Astrocyte (in vitro differentiated cells and primary cell): ENCODE measurements around the gene NHLRC4. TPM values are rescaled to one million over a fixed set of nuclear protein-coding genes. Genes with fewer than 3 reads are reported as not detected.

ENCODE experiments used
- DNase-seq: peaks from one replicate; pipeline ENCODE4 v3.0.0-alpha.2; 2010; ENCODE audit warnings: low read depth
- FAIRE-seq: peaks from 2 replicates; lab custom pipeline; 2011; peaks lifted over from hg19 to GRCh38; lab: Jason Lieb, UNC
- H2AFZ ChIP-seq: 2 replicates; pipeline ENCODE4 v1.6.0; 2012; ENCODE audit warnings: low read depth, low read length, inconsistent platforms
- H3K27ac ChIP-seq: 2 replicates; pipeline ENCODE4 v1.5.1; 2011; ENCODE audit warnings: low read depth, low read length, inconsistent platforms
- H3K27me3 ChIP-seq: 2 replicates; pipeline ENCODE4 v1.6.0; 2011; ENCODE audit warnings: low read length, inconsistent platforms; ENCODE audit not compliant: insufficient read depth
- H3K36me3 ChIP-seq: 2 replicates; pipeline ENCODE4 v1.5.1; 2011; ENCODE audit warnings: low read length, inconsistent platforms; ENCODE audit not compliant: insufficient read depth
- H3K4me1 ChIP-seq: 2 replicates; pipeline ENCODE4 v1.5.1; 2011; ENCODE audit warnings: low read length, inconsistent platforms; ENCODE audit not compliant: insufficient read depth
- H3K4me2 ChIP-seq: 2 replicates; pipeline ENCODE4 v1.6.0; 2012; ENCODE audit warnings: low read length, inconsistent platforms
- H3K4me3 ChIP-seq: 2 replicates; pipeline ENCODE4 v1.5.1; 2011; ENCODE audit warnings: low read depth, mild to moderate bottlenecking, low read length, inconsistent platforms; ENCODE audit not compliant: insufficient read depth
- H3K79me2 ChIP-seq: 2 replicates; pipeline ENCODE4 v1.6.0; 2012; ENCODE audit warnings: mild to moderate bottlenecking, low read length, inconsistent platforms; ENCODE audit not compliant: insufficient read depth
- H3K9ac ChIP-seq: 2 replicates; pipeline ENCODE4 v1.6.0; 2012; ENCODE audit warnings: mild to moderate bottlenecking, low read length, inconsistent platforms
- H3K9me3 ChIP-seq: 2 replicates; pipeline ENCODE4 v1.5.1; 2012; ENCODE audit warnings: low read depth, mild to moderate bottlenecking, low read length, inconsistent platforms; ENCODE audit not compliant: insufficient read depth
- H4K20me1 ChIP-seq: 2 replicates; pipeline ENCODE4 v1.6.0; 2012; ENCODE audit warnings: low read length, inconsistent platforms; ENCODE audit not compliant: insufficient read depth
- H3K27ac Mint-ChIP-seq: one replicate; pipeline ENCODE4 v1.8.0; 2021; ENCODE audit warnings: mild to moderate bottlenecking, mixed read lengths; ENCODE audit not compliant: unreplicated experiment
- H3K27me3 Mint-ChIP-seq: one replicate; pipeline ENCODE4 v1.8.0; 2021; ENCODE audit warnings: low read depth, mixed read lengths; ENCODE audit not compliant: unreplicated experiment
- H3K36me3 Mint-ChIP-seq: one replicate; pipeline ENCODE4 v1.8.0; 2021; ENCODE audit warnings: low read depth, mixed read lengths; ENCODE audit not compliant: unreplicated experiment
- H3K4me1 Mint-ChIP-seq: one replicate; pipeline ENCODE4 v1.8.0; 2021; ENCODE audit warnings: low read depth, mixed read lengths; ENCODE audit not compliant: unreplicated experiment
- H3K4me3 Mint-ChIP-seq: one replicate; pipeline ENCODE4 v1.8.0; 2021; ENCODE audit warnings: mild to moderate bottlenecking, moderate library complexity, mixed read lengths; ENCODE audit not compliant: unreplicated experiment
- H3K9me3 Mint-ChIP-seq: one replicate; pipeline ENCODE4 v1.8.0; 2021; ENCODE audit warnings: mild to moderate bottlenecking, mixed read lengths; ENCODE audit not compliant: unreplicated experiment
- EZH2 ChIP-seq: IDR thresholded peaks from 2 replicates; pipeline ENCODE4 v1.6.1; 2012; ENCODE audit warnings: mild to moderate bottlenecking, low read length, inconsistent platforms; ENCODE audit not compliant: insufficient read depth
- total RNA-seq: library from RNA; stranded (reverse); gene quantifications from 2 replicates; pipeline ENCODE4 v1.2.1, GENCODE V29; 2021
- TF ChIP-seq, protein P1 (sequence below): IDR thresholded peaks from 2 replicates; pipeline ENCODE4 v1.5.1; 2011; ENCODE audit warnings: low read depth, mild to moderate bottlenecking, inconsistent platforms, low read length, moderate library complexity; ENCODE audit not compliant: insufficient read depth

NHLRC4 gene
- total RNA-seq, 1 donor from 2014 or later = 0.73 TPM

DNA sequence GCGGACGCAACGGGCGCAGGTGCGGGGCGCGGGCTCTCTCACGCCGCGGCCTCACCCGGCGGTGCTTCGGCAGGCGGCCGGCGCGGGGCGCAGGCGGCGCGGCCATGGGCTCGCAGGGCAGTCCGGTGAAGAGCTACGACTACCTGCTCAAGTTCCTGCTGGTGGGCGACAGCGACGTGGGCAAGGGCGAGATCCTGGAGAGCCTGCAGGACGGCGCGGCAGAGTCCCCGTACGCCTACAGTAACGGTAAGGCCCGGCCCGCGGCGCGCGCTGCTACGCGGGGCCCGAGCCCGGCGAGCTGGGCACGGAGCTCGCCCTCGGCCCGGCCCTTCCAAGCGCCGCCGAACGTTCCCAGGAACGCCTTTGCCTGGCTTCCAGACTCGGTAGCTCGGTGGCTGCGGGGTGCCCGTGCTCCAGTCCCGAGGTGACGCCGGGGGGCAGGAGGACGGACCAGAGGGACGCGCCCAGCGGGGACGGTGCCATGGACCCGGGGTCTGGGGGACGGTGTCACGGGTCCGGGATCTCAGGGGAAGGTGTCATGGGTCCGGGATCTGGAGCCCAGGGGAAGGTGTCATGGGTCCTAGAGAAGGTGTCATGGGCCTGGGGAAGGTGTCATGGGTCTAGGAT lies 23.5 kb downstream of the NHLRC4 start:
- FAIRE-seq = no peak
- no peaks in the 10 kb centered on the region for H3K36me3 ChIP-seq
- no peaks in the 10 kb centered on the region for H3K9me3 Mint-ChIP-seq
- H3K27me3 ChIP-seq = no peaks in the 10 kb centered on the region
- H2AFZ ChIP-seq = peak overlapping the region; percentile 62
- no peaks in the 10 kb centered on the region for H3K9me3 ChIP-seq
- DNase-seq = no peak
- H3K79me2 ChIP-seq = peaks cover 66% of the 10 kb centered on the region
- H3K4me1 ChIP-seq = peaks cover 15% of the 10 kb centered on the region
- TF ChIP-seq EZH2 = no peak
- TF ChIP-seq, protein P1, sequence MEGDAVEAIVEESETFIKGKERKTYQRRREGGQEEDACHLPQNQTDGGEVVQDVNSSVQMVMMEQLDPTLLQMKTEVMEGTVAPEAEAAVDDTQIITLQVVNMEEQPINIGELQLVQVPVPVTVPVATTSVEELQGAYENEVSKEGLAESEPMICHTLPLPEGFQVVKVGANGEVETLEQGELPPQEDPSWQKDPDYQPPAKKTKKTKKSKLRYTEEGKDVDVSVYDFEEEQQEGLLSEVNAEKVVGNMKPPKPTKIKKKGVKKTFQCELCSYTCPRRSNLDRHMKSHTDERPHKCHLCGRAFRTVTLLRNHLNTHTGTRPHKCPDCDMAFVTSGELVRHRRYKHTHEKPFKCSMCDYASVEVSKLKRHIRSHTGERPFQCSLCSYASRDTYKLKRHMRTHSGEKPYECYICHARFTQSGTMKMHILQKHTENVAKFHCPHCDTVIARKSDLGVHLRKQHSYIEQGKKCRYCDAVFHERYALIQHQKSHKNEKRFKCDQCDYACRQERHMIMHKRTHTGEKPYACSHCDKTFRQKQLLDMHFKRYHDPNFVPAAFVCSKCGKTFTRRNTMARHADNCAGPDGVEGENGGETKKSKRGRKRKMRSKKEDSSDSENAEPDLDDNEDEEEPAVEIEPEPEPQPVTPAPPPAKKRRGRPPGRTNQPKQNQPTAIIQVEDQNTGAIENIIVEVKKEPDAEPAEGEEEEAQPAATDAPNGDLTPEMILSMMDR = no peak
- peak overlapping the region; percentile 62 for H3K27ac ChIP-seq
- H3K9ac ChIP-seq = peak overlapping the region; percentile 86
- peak overlapping the region; percentile 78 for H3K4me3 ChIP-seq
- H3K4me3 Mint-ChIP-seq = peak overlapping the region; percentile 90
- peaks cover 11% of the 10 kb centered on the region for H3K4me1 Mint-ChIP-seq
- H3K4me2 ChIP-seq = peak overlapping the region; percentile 100
- peaks cover 67% of the 10 kb centered on the region for H4K20me1 ChIP-seq
- no peaks in the 10 kb centered on the region for H3K27me3 Mint-ChIP-seq
- H3K36me3 Mint-ChIP-seq = peaks cover 4% of the 10 kb centered on the region
- H3K27ac Mint-ChIP-seq = no peak overlapping the region

DNA sequence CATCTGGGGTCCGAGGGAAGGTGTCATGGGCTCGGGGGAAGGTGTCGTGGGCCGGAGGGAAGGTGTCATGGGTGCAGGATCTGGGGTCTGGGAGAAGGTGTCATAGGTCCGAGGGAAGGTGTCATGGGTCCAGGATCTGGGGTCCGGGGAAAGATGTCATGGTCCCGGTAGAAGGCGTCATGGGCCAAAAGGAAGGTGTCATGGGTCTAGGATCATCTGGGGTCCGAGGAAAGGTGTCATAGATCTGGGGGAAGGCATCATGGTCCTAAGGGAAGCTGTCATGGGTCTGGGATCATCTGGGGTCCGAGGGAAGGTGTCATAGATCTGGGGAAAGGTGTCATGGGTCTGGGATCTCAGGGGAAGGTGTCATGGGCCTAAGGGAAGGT lies 24.0 kb downstream of the NHLRC4 start:
- Mint-ChIP-seq H3K4me1 (peaks cover 11% of the 10 kb centered on the region), H3K9me3 (no peaks in the 10 kb centered on the region), H3K27ac (peak overlapping the region; percentile 42), H3K27me3 (no peaks in the 10 kb centered on the region), H3K36me3 (peaks cover 4% of the 10 kb centered on the region), H3K4me3 (peak overlapping the region; percentile 90)
- peaks cover 70% of the 10 kb centered on the region for H4K20me1 ChIP-seq
- H3K9me3 ChIP-seq = no peaks in the 10 kb centered on the region
- H3K9ac ChIP-seq = peak overlapping the region; percentile 86
- H3K79me2 ChIP-seq = peaks cover 67% of the 10 kb centered on the region
- H3K27me3 ChIP-seq = no peaks in the 10 kb centered on the region
- H3K36me3 ChIP-seq = no peaks in the 10 kb centered on the region
- peak overlapping the region; percentile 100 for H3K4me2 ChIP-seq
- H3K4me1 ChIP-seq = peaks cover 15% of the 10 kb centered on the region
- TF ChIP-seq, protein P1 = no peak
- no peak for TF ChIP-seq EZH2
- peak overlapping the region; percentile 78 for H3K4me3 ChIP-seq
- no peak overlapping the region for H2AFZ ChIP-seq
- no peak for DNase-seq
- no peak for FAIRE-seq
- no peak overlapping the region for H3K27ac ChIP-seq

DNA sequence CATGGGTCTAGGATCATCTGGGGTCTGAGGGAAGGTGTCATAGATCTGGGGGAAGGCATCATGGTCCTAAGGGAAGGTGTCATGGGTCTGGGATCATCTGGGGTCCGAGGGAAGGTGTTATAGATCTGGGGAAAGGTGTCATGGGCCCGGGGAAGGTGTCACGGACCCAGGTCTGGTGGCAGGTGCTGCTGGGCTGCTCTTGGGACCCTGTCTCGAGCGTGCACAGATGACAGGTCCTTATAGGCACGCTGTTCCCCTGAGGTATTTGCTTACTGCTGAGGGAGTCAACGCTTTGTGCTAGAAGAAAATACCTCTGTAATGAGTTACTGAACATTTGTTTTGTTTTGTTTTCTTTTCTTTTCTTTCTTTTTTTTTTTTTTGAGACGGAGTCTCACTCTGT lies 24.4 kb downstream of the NHLRC4 start:
- peak overlapping the region; percentile 90 for H3K4me3 Mint-ChIP-seq
- H3K9me3 Mint-ChIP-seq = no peaks in the 10 kb centered on the region
- Histone ChIP-seq H3K4me3 (peak overlapping the region; percentile 78), H3K4me1 (peaks cover 15% of the 10 kb centered on the region), H4K20me1 (peaks cover 73% of the 10 kb centered on the region), H3K4me2 (peak overlapping the region; percentile 100), H3K27me3 (no peaks in the 10 kb centered on the region), H3K36me3 (no peaks in the 10 kb centered on the region), H2AFZ (no peak overlapping the region), H3K27ac (no peak overlapping the region), H3K79me2 (peaks cover 72% of the 10 kb centered on the region), H3K9me3 (no peaks in the 10 kb centered on the region), H3K9ac (peak overlapping the region; percentile 86)
- DNase-seq (no peak), FAIRE-seq (no peak)
- H3K27ac Mint-ChIP-seq = no peak overlapping the region
- H3K4me1 Mint-ChIP-seq = peaks cover 11% of the 10 kb centered on the region
- H3K36me3 Mint-ChIP-seq = peaks cover 4% of the 10 kb centered on the region
- H3K27me3 Mint-ChIP-seq = no peaks in the 10 kb centered on the region
- TF ChIP-seq EZH2 = no peak
- TF ChIP-seq, protein P1 = no peak
